ENCODE results near the gene MYL7. TPM values are rescaled to one million over a fixed set of nuclear protein-coding genes. Genes with fewer than 3 reads are reported as not detected.

Gene MYL7
- polyA plus RNA-seq, 1 donor = 7.0 TPM

GRCh38 chr7:44101966-44102845 is 38.9 kb downstream of the MYL7 start:
- no peak for DNase-seq (ENCODE audit: low read depth)

DNA sequence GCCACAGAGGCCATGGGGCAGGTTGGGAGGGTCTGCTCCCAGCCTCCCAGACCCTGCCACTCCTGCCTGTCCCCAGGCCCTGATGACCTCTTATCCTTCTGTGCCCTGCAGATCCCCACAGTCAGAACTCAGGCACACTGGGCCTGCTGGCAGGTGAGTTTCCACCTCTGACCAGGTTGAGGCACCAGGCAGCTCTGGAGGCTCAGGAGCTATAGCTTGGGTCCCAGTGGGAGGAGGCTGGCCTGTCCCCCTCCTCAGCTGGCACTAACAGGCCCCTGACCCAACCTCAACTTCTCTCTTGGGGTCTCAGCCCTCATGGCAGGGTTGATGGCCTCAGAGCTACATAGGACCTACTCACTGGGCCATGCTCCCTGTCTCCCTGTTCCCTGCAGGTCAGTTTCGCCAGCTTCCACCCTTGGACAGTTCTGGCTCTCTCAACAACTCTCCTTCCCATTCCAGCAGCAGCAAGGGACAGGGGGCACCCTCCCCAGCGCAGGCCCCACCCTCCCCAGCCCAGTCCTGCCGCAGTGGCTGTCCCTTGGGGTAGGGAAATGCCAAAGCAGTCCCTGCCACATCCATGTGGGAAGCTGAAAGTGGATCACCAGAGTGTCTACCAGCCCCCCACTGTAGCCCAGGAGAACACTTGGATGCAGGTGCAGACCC is 39.7 kb downstream of the MYL7 start:
- DNase-seq (ENCODE audit: low read depth) = no peak

GRCh38 chr7:44100458-44101302 is 40.5 kb downstream of the MYL7 start:
- DNase-seq (ENCODE audit: low read depth) = no peak

DNA sequence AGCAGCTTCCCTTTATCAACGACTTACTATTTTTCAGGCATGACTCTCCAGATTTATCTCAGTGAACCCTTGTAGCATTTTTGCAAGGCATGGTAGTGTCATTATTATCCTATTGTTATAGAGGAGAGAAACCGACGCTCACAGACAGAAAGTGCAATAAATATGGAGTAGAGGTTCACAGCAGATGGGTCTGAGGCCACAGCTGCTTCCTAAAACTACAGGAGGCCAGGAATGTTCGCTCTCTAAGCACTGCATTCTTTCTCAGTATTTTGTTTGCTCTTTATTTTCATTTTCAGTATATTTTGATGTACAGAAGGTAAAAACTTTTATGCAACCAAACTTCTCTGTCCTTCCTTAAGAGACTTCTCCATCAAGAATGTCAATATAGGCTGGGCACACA is 41.5 kb downstream of the MYL7 start:
- DNase-seq (ENCODE audit: low read depth) = no peak

- DNase-seq (ENCODE audit: low read depth) = no peak
Observed at GRCh38 chr7:44098092-44099068, 42.8 kb downstream of the MYL7 start.

GRCh38 chr7:44097064-44097932 is 43.8 kb downstream of the MYL7 start:
- DNase-seq (ENCODE audit: low read depth) = no peak

- no peak for DNase-seq (ENCODE audit: low read depth)
Observed at GRCh38 chr7:44096326-44096881, 44.7 kb downstream of the MYL7 start.

GRCh38 chr7:44095781-44096180 is 45.4 kb downstream of the MYL7 start:
- no peak for DNase-seq (ENCODE audit: low read depth)

- no peak for DNase-seq (ENCODE audit: low read depth)
Observed at GRCh38 chr7:44094883-44095592, 46.1 kb downstream of the MYL7 start.

DNA sequence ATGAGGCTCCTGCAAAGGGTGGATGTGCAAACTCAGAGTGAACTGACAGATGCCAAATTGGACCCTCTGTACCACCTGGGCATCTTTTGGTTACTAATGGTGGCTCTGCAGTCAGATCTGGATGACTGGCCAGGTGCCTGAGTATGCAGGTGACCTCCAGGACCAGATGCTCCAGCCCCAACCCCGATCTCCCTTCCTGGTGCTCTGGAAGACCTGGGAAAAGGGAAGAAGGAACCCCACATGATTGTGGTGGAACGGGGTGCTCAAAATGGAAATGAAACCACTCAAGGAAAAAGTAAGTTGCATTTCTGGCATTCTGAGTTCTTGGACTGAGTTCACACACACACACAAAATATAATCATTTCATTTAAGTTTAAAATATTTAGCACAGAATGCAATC is 46.8 kb downstream of the MYL7 start:
- no peak for DNase-seq (ENCODE audit: low read depth)

DNA sequence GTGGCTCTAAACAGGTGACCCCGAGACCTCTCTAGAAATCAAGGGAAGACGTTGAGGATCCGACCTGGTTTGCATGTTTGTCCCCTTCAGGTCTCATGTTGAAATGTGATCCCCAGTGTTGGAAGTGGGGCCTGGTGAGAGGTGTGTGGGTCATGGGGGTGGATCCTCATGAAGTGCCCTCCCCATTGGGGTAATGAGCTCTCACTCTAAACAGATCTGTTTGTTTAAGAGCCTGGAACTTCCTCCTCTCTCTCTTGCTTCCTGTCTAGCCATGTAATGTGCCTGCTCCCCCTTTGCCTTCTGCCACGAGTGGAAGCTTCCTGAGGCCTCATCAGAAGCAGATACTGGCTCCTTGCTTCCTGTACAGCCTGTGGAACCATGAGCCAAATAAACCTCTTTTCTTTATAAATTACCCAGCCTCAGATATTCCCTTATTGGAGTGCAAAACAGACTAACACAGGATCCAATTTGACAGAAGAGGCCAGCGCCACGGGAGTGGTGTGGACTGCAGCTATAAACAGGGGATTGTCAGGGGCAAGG is 48.0 kb downstream of the MYL7 start:
- DNase-seq (ENCODE audit: low read depth) = no peak

Other genes with a start within 250 kb of the MYL7 start
- 17.1 TPM for gene URGCP, start 234.7 kb downstream of the MYL7 start, polyA plus RNA-seq (ENCODE audit: insufficient read length)
- 19.1 TPM for gene UBE2D4, start 214.9 kb downstream of the MYL7 start, polyA plus RNA-seq (ENCODE audit: insufficient read length)
- gene SPDYE1, start 143.4 kb downstream of the MYL7 start, polyA plus RNA-seq (ENCODE audit: insufficient read length) = 1.6 TPM
- gene DBNL, start 96.6 kb downstream of the MYL7 start, polyA plus RNA-seq (ENCODE audit: insufficient read length) = 37.0 TPM
- gene PGAM2, start 75.8 kb downstream of the MYL7 start, polyA plus RNA-seq (ENCODE audit: insufficient read length) = 366 TPM
- 17.0 TPM for gene POLM, start 58.8 kb downstream of the MYL7 start, polyA plus RNA-seq (ENCODE audit: insufficient read length)
- gene AEBP1, start 37.0 kb downstream of the MYL7 start, polyA plus RNA-seq (ENCODE audit: insufficient read length) = 65.4 TPM
- gene POLD2, start 17.8 kb downstream of the MYL7 start, polyA plus RNA-seq (ENCODE audit: insufficient read length) = 75.6 TPM
- 5.0 TPM for gene GCK, start 48.1 kb upstream of the MYL7 start, polyA plus RNA-seq (ENCODE audit: insufficient read length)
- gene YKT6, start 59.6 kb upstream of the MYL7 start, polyA plus RNA-seq (ENCODE audit: insufficient read length) = 74.5 TPM
- gene CAMK2B, start 184.3 kb upstream of the MYL7 start, polyA plus RNA-seq (ENCODE audit: insufficient read length) = 22.9 TPM

All from forelimb muscle (tissue), 1 donor.